MM.1S (cell line): ENCODE measurements around the gene MB.
A peak's percentile ranks its signal among the peaks of the same experiment; 100 is the strongest.

Experiments
- DNase-seq: peaks from one replicate; pipeline ENCODE4 v3.0.0-alpha.2; 2015
- H2AFZ ChIP-seq: fragments of 300-600 bp; sonication (generic); 2 replicates; pipeline ENCODE4 v1.6.0; 2016; ENCODE audit warnings: antibody characterized with exemption, low read length
- H3F3A ChIP-seq: fragments of 300-600 bp; sonication (generic); 2 replicates; pipeline ENCODE4 v1.6.1; 2016; ENCODE audit warnings: mild to moderate bottlenecking, antibody characterized with exemption, low read length, moderate library complexity, mixed read lengths; ENCODE audit not compliant: insufficient read depth
- H3K27ac ChIP-seq: fragments of 300-600 bp; sonication (generic); 2 replicates; pipeline ENCODE4 v1.5.1; 2016; ENCODE audit warnings: mild to moderate bottlenecking, low read length
- H3K27me3 ChIP-seq: fragments of 300-600 bp; sonication (generic); replicated peaks from 2 replicates; pipeline ENCODE4 v1.6.0; 2016; ENCODE audit warnings: low read length; ENCODE audit not compliant: insufficient read depth
- H3K36me3 ChIP-seq: fragments of 300-600 bp; sonication (generic); replicated peaks from 2 replicates; pipeline ENCODE4 v1.6.1; 2016; ENCODE audit warnings: mild to moderate bottlenecking, low read length, mixed read lengths; ENCODE audit not compliant: insufficient read depth
- H3K4me1 ChIP-seq: fragments of 300-600 bp; sonication (generic); 2 replicates; pipeline ENCODE4 v1.6.1; 2016; ENCODE audit warnings: low read length, mixed read lengths
- H3K4me2 ChIP-seq: fragments of 300-600 bp; sonication (generic); 2 replicates; pipeline ENCODE4 v1.6.0; 2016; ENCODE audit warnings: low read depth, low read length
- H3K4me3 ChIP-seq: fragments of 300-600 bp; sonication (generic); 2 replicates; pipeline ENCODE4 v1.5.1; 2016; ENCODE audit warnings: low read length, mixed read lengths
- H3K79me2 ChIP-seq: fragments of 300-600 bp; sonication (generic); 2 replicates; pipeline ENCODE4 v1.6.1; 2016; ENCODE audit warnings: mixed run types, low read length, mixed read lengths
- H3K9ac ChIP-seq: fragments of 300-600 bp; sonication (generic); 2 replicates; pipeline ENCODE4 v1.6.1; 2016; ENCODE audit warnings: low read length, mixed read lengths
- H3K9me2 ChIP-seq: fragments of 300-600 bp; sonication (generic); replicated peaks from 2 replicates; pipeline ENCODE4 v1.6.1; 2016; ENCODE audit warnings: mild to moderate bottlenecking, low read length, mixed read lengths; ENCODE audit not compliant: insufficient read depth
- H3K9me3 ChIP-seq: fragments of 300-600 bp; sonication (generic); replicated peaks from 2 replicates; pipeline ENCODE4 v1.6.1; 2016; ENCODE audit warnings: mild to moderate bottlenecking, low read length, mixed read lengths; ENCODE audit not compliant: insufficient read depth
- H4K20me1 ChIP-seq: fragments of 300-600 bp; sonication (generic); 2 replicates; pipeline ENCODE4 v1.6.1; 2016; ENCODE audit warnings: mild to moderate bottlenecking, low read length, moderate library complexity, mixed read lengths; ENCODE audit not compliant: insufficient read depth
- CTCF ChIP-seq: fragments of 300-600 bp; sonication (generic); IDR thresholded peaks from 2 replicates; pipeline ENCODE4 v1.5.1; 2016; ENCODE audit warnings: antibody characterized with exemption, low read length, mixed read lengths
- EZH2 ChIP-seq: fragments of 300-600 bp; sonication (generic); optimal IDR thresholded peaks from 2 replicates; pipeline ENCODE3; 2017; ENCODE audit warnings: low read depth, mild to moderate bottlenecking, antibody characterized with exemption, low read length, mixed read lengths
- EZH2phosphoT487 ChIP-seq: fragments of 300-600 bp; sonication (generic); IDR thresholded peaks from 2 replicates; pipeline ENCODE4 v1.6.1; 2018; ENCODE audit warnings: antibody characterized with exemption, low read length

The MB gene

GRCh38 chr22:35648066-35649025 lies 31.2 kb upstream of the MB start, which contains the start of gene APOL6:
Gene APOL6 (plus strand): TSS chr22:35648446. CDS start chr22:35656426, 7,980 bp downstream.
- no peaks in the 10 kb centered on the region for H4K20me1 ChIP-seq
- H3K9ac ChIP-seq: peak within 1 kb of the TSS; percentile 93
- H3F3A ChIP-seq: peaks cover 15% of the 10 kb centered on the region
- DNase-seq: peak; percentile 86
- TF ChIP-seq EZH2phosphoT487 (no peak), EZH2 (no peak), CTCF (no peak)
- H3K4me3 ChIP-seq: peak within 1 kb of the TSS; percentile 94
- no peaks in the 10 kb centered on the region for H3K9me2 ChIP-seq
- no peaks in the 10 kb centered on the region for H3K27me3 ChIP-seq
- H3K36me3 ChIP-seq: peaks cover 4% of the 10 kb centered on the region; the same call in 1 of the 2 replicates
- peaks cover 9% of the 10 kb centered on the region; the same call in 1 of the 2 replicates for H3K4me1 ChIP-seq
- peak within 1 kb of the TSS; percentile 90 for H2AFZ ChIP-seq
- H3K9me3 ChIP-seq: no peaks in the 10 kb centered on the region
- H3K27ac ChIP-seq: peak within 1 kb of the TSS; percentile 94
- peak within 1 kb of the TSS; percentile 90 for H3K4me2 ChIP-seq
- peaks cover 32% of the 10 kb centered on the region for H3K79me2 ChIP-seq

- peaks cover 9% of the 10 kb centered on the region; the same call in 1 of the 2 replicates for H3K4me1 ChIP-seq
- H3K79me2 ChIP-seq: peaks cover 24% of the 10 kb centered on the region
- H3K36me3 ChIP-seq: no peaks in the 10 kb centered on the region
- H2AFZ ChIP-seq: no peak overlapping the region
- no peaks in the 10 kb centered on the region for H3K9me2 ChIP-seq
- no peaks in the 10 kb centered on the region for H3K9me3 ChIP-seq
- no peak overlapping the region for H3K4me3 ChIP-seq
- no peaks in the 10 kb centered on the region for H4K20me1 ChIP-seq
- H3K27me3 ChIP-seq: no peaks in the 10 kb centered on the region
- TF ChIP-seq EZH2phosphoT487 (no peak), CTCF (no peak), EZH2 (no peak)
- no peak overlapping the region for H3K27ac ChIP-seq
- no peak overlapping the region for H3K4me2 ChIP-seq
- H3F3A ChIP-seq: peaks cover 15% of the 10 kb centered on the region
- H3K9ac ChIP-seq: no peak overlapping the region
- no peak for DNase-seq
Observed at GRCh38 chr22:35645646-35646045, 28.5 kb upstream of the MB start.

GRCh38 chr22:35643991-35644390 lies 26.9 kb upstream of the MB start:
- no peak overlapping the region for H2AFZ ChIP-seq
- no peak overlapping the region for H3K9ac ChIP-seq
- H3K9me2 ChIP-seq: no peaks in the 10 kb centered on the region
- peaks cover 13% of the 10 kb centered on the region for H3F3A ChIP-seq
- no peak for DNase-seq
- H3K4me3 ChIP-seq: no peak overlapping the region
- no peaks in the 10 kb centered on the region for H4K20me1 ChIP-seq
- H3K27ac ChIP-seq: no peak overlapping the region
- H3K4me1 ChIP-seq: 0 out of 2 replicates have a peak, but pooled peaks cover 3% of the 10 kb centered on the region
- H3K4me2 ChIP-seq: no peak overlapping the region
- no peaks in the 10 kb centered on the region for H3K36me3 ChIP-seq
- no peaks in the 10 kb centered on the region for H3K27me3 ChIP-seq
- H3K9me3 ChIP-seq: no peaks in the 10 kb centered on the region
- TF ChIP-seq EZH2phosphoT487: no peak
- no peak for TF ChIP-seq CTCF
- no peak for TF ChIP-seq EZH2
- H3K79me2 ChIP-seq: peaks cover 8% of the 10 kb centered on the region
